HL-60 (cell line): ENCODE data around the gene RAD23A.

ENCODE experiments used
- CTCF ChIP-seq: IDR thresholded peaks from one replicate; pipeline ENCODE4 v1.5.1; 2011; ENCODE audit warnings: low read length, control low read depth, inconsistent platforms; ENCODE audit not compliant: insufficient read depth
- GABPA ChIP-seq: IDR thresholded peaks from 2 replicates; pipeline ENCODE4 v1.6.1; 2012; ENCODE audit warnings: low read depth
- POLR2AphosphoS5 ChIP-seq: IDR thresholded peaks from 2 replicates; pipeline ENCODE4 v1.6.1; 2012; ENCODE audit warnings: low read depth
- SPI1 ChIP-seq: IDR thresholded peaks from 2 replicates; pipeline ENCODE4 v1.6.1; 2012; ENCODE audit warnings: low read depth, mild to moderate bottlenecking, borderline replicate concordance

GRCh38 chr19:12987190-12987589 is 41.5 kb downstream of the RAD23A start:
- no peak for TF ChIP-seq CTCF
- no peak for TF ChIP-seq POLR2AphosphoS5
- TF ChIP-seq GABPA: no peak
- no peak for TF ChIP-seq SPI1
